C4-2B (cell line): ENCODE results near the gene MROH7.

ENCODE experiments used
- H3K27ac ChIP-seq: fragments of 450-650 bp; 2 replicates; pipeline ENCODE4 v1.5.1; 2017
- CTCF ChIP-seq: fragments of 450-650 bp; conservative IDR thresholded peaks from 2 replicates; pipeline ENCODE4 v1.5.1; 2017; ENCODE audit warnings: mild to moderate bottlenecking
- ZFX ChIP-seq: fragments of 450-650 bp; IDR thresholded peaks from 2 replicates; pipeline ENCODE4 v1.6.1; 2017

The MROH7 gene

GRCh38 chr1:54658164-54658913 lies 16.8 kb downstream of the MROH7 start:
- no peak overlapping the region for H3K27ac ChIP-seq
- TF ChIP-seq ZFX (no peak), CTCF (no peak)

GRCh38 chr1:54663725-54664124 lies 22.1 kb downstream of the MROH7 start:
- no peak for TF ChIP-seq CTCF
- TF ChIP-seq ZFX: no peak
- H3K27ac ChIP-seq: no peak overlapping the region

- TF ChIP-seq CTCF (no peak), ZFX (no peak)
Measured at GRCh38 chr1:54664364-54664763, 22.8 kb downstream of the MROH7 start.

GRCh38 chr1:54665852-54666251 lies 24.3 kb downstream of the MROH7 start:
- H3K27ac ChIP-seq: no peak overlapping the region
- no peak for TF ChIP-seq ZFX
- no peak for TF ChIP-seq CTCF

More at GRCh38 chr1:54664364-54664763, 22.8 kb downstream of the MROH7 start:
- no peak overlapping the region for H3K27ac ChIP-seq

GRCh38 chr1:54666333-54666732 lies 24.7 kb downstream of the MROH7 start:
- no peak for TF ChIP-seq CTCF
- H3K27ac ChIP-seq: no peak overlapping the region

GRCh38 chr1:54667797-54668196 lies 26.2 kb downstream of the MROH7 start:
- H3K27ac ChIP-seq: no peak overlapping the region
- TF ChIP-seq CTCF (no peak), ZFX (no peak)

- TF ChIP-seq CTCF (no peak), ZFX (no peak)
- no peak overlapping the region for H3K27ac ChIP-seq
Measured at GRCh38 chr1:54668567-54668966, 27.0 kb downstream of the MROH7 start.
